Gastrocnemius medialis (tissue), 4 donors: Measurements from ENCODE around the gene PVALB.

Experiments
- CTCF ChIP-seq, 5 experiments: fragments of 450-650 bp in 3 of 5; fragments of 200-600 bp in 2 of 5; sonication (generic) in 2 of 5; IDR thresholded peaks in 4 of 5; conservative IDR thresholded peaks in 1 of 5; 1 replicate in 4 of 5; 2 replicates in 1 of 5; pipeline ENCODE4 v1.5.1; 2016 to 2019; ENCODE audit warnings: antibody characterized with exemption in 5 of 5, mild to moderate bottlenecking in 3 of 5, moderate library complexity in 3 of 5
- POLR2A ChIP-seq, 2 donors: fragments of 450-650 bp; IDR thresholded peaks; one replicate each; pipeline ENCODE4 v1.6.1; 2017; ENCODE audit warnings: antibody characterized with exemption in 2 of 2, mild to moderate bottlenecking in 2 of 2, moderate library complexity in 2 of 2

- TF ChIP-seq CTCF (IDR thresholded peaks at IDR 0.05 in 4 of 5, conservative IDR thresholded peaks at IDR 0.05 in 1 of 5) (no peak), POLR2A (IDR thresholded peaks at IDR 0.05) (no peak)
Measured at GRCh38 chr22:36826262-36826661, 9.4 kb upstream of the PVALB start.
